Caki2 (cell line): ENCODE data around the gene NSUN3. TPM values are rescaled to one million over a fixed set of nuclear protein-coding genes. Genes with fewer than 3 reads are reported as not detected.

Source experiments
- DNase-seq: peaks from one replicate; pipeline ENCODE4 v3.0.0-alpha.2; 2015; ENCODE audit warnings: low read depth
- in situ Hi-C: cut with HindIII; loops from 2 replicates; pipeline ENCODE4 v1.10.0; 2016; ENCODE audit warnings: low sequenced_read_pairs, low pct_unique_long_range_greater_than_20kb, mixed read lengths
- total RNA-seq: library from RNA; depleted of rRNA; stranded (reverse); fragments of >200 nt; shearing (Covaris generic); gene quantifications from 2 replicates; pipeline ENCODE4 v1.2.3, GENCODE V29; 2014; ENCODE audit warnings: low replicate concordance; rRNA removed

Gene NSUN3
- total RNA-seq, 1 experiment from 2014 or later: 10.6 TPM

DNA sequence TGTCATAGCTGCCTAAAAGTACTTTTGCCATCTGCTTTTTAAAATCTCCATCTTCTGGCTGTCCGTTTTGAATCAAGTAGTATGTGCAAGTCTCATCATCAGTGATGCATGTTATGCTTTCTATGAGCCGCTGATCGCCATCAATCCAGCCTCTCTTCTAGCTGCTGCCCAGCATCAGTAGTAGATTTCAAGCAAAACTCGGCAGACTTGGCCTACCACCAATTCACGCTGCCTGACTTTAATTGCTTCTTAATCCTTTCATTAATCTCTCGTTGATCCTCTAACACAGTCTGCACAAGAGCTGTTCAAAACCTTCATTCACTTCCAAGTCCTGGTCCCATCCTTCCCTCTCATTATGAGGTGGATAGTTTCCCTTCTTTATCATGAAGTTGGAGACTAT is 104.9 kb downstream of the NSUN3 start:
- in situ Hi-C loops: no loop called here
- DNase-seq: no peak

DNA sequence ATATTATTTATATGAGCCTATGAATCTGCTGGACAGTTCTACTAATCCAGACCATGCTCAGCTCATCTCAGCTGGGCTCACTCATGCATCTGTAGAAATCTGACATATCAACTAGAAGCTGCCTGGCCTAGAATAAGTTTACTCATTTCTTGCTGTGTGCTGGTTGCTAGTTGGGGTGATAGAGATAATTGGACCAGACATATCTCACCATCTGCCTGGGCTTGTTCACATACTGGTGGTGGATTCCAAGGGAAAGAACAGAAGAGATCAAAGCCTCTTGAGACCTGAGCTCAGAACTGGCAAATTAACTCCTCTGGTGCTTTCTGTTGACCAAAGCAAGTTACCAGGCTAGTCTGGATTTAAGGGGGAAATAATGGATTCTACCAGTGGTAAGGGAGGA is 109.1 kb downstream of the NSUN3 start:
- in situ Hi-C loops: no loop called here
- DNase-seq: no peak

DNA sequence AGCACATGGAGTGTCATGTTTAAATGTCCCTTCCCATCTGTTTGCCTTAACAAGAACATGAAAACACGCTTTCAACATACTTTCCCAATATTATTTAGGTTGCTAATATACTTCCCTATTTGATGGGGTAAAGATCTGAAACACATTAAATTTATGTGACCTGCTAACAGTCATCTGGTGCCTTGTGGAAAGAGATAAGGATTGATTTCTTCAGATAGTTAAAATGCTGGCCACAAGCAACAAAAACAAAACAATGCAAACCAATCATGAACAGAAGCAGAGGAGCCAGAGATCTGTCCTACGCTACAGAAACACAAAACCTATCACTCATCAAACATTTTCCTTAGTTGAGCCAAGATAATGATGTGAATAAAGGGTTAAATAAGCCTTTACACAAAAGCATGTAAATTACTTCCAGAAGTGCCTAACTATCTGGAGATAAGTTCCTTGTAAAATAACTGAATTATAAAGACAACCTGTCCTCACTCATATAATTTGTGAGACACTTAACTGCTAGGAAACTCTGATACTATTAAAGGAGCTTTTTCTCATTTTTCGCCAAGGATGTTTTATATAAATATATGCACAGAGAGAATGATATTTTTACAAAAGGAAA is 109.9 kb downstream of the NSUN3 start:
- DNase-seq: no peak
- in situ Hi-C loops: no loop called here

DNA sequence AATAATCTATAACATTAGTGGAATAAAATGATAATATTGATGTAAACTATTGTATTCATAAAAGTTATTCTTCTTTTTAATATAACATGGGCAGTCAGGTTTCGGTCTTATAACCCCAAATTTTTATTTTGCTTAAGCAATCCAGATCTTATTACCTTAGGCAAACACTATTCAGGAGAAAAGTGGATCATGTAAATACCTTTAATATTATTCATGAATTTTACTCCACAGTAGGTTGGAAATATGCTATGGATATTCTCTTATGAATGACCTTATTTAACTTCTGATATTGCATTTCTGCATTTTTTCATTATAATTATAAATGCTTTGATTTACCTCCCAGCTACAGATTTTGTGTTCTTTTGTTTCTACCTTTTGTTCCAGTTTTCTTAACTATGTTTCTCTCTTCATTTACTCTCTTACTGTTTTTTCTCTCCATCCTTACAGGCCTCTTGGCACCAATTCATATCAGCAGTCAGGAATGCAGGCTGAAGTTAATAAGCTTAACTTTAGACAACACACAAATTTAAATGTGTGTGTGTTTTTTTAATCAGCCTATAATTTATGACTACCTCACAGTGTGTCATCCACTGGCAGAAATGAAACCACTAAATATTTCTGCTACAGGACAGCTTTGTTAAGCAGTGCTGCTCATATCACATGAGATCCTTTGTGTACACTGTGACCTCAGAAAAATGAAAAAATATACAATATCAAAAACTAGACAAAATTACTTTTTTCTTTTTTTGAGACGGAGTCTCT is 111.0 kb downstream of the NSUN3 start:
- DNase-seq: no peak
- in situ Hi-C loops: no loop called here

DNA sequence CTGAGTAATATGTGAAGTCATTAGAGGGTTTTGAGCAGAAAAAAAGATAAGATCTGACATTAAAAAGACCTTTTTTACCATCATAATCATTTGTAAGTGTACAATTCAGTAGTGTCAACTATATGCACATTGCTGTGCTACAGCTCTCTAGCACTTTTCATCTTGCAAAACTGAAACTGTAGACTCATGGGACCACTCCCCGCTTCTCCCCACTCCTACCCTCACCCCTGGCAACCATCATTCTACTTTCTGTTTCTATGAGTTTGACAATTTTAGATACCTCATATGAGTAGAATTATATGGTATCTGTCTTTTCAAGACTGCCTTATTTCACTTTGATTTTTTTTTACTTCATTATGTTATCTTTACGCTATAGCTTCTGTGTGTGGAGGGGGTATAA is 112.8 kb downstream of the NSUN3 start:
- no peak for DNase-seq
- in situ Hi-C loops: no loop called here

DNA sequence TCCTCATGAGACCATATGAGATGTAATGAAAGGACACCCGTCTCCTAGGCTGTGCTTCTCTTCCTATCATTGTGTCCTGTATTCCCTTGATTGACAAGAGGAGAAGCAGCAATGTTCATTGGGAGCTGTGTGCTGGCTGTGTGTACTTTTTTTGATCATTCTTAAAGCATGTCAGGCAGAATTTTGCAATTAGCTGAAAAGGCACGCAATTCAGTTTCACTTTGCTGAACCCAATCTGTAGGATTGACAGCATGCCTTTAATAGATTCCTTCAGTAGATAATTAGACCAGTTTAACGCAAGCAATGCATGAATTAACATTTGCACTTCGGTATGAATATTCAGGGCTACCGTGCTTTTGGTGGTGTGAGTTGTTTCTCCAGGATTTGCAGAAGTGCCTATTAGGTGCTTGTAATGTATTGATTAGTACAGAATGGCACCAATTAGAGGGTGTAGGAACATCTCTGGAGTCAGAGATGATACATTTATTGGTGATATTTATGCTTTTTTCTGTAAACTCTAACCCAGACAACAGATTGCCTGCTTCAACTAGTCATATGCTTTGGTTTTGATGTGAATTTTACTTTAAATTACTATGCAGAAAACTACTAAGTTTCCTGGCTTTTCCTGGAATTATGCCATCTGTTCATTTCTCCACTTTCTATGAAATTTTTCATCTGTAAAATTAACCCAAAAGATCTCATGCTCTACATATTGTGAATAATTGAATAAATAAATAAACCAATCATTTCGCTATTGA is 114.3 kb downstream of the NSUN3 start:
- in situ Hi-C loops: no loop called here
- DNase-seq: no peak

Other genes with a start within 250 kb of the NSUN3 start
- 2.7 and 4.3 TPM in 2 replicates for gene PROS1, start 89.2 kb upstream of the NSUN3 start, total RNA-seq
- gene ARL13B, start 82.9 kb upstream of the NSUN3 start, total RNA-seq: 2.5 and 2.9 TPM in 2 replicates
- gene STX19, start 34.5 kb upstream of the NSUN3 start, total RNA-seq: not detected in 2 replicates
- gene DHFR2, start 145 bp upstream of the NSUN3 start, total RNA-seq: 1.4 and 9.2 TPM in 2 replicates